ENCODE measurements around the gene SPAG5.
A peak's percentile ranks its signal among the peaks of the same experiment; 100 is the strongest.

Gene SPAG5

GRCh38 chr17:28529013-28529400 lies 69.8 kb downstream of the SPAG5 start:
- Histone ChIP-seq H4K91ac (ENCODE audit: low read length) (no peak overlapping the region), H3K4me3 (ENCODE audit: insufficient read depth in 1 of 2, low read depth in 1 of 2, low read length in 2 of 2) (no peak overlapping the region), H3K27ac (ENCODE audit: low read length, poor library complexity, severe bottlenecking) (no peak overlapping the region), H2AK5ac (ENCODE audit: low read length, severe bottlenecking) (no peak overlapping the region), H3K18ac (ENCODE audit: low read depth in 1 of 2, low read length in 2 of 2) (no peak overlapping the region), H2BK12ac (ENCODE audit: low read length in 2 of 2) (no peak overlapping the region), H3K9me3 (ENCODE audit: control insufficient read depth, low read length) (no peaks in the 10 kb centered on the region), H3K27me3 (ENCODE audit: control insufficient read depth in 1 of 2, insufficient read depth in 1 of 2, low read length in 2 of 2) (peaks cover 9 to 31% of the 10 kb centered on the region in 2 experiments), H3K4ac (ENCODE audit: low read depth in 1 of 2, low read length in 2 of 2) (no peak overlapping the region), H3K4me2 (ENCODE audit: low read length, poor library complexity, severe bottlenecking) (no peak overlapping the region), H3K4me1 (ENCODE audit: control insufficient read depth, insufficient read depth, low read depth, low read length) (peaks cover 8% of the 10 kb centered on the region), H4K8ac (ENCODE audit: low read length) (no peak overlapping the region), H2AFZ (ENCODE audit: low read depth, low read length) (no peak overlapping the region), H2BK5ac (ENCODE audit: low read depth, low read length, poor library complexity, severe bottlenecking) (no peak overlapping the region), H3K23ac (ENCODE audit: low read length in 2 of 2) (no peak overlapping the region), H3K9ac (ENCODE audit: low read length) (no peak overlapping the region), H3K36me3 (ENCODE audit: control insufficient read depth in 1 of 2, insufficient read depth in 2 of 2, low read depth in 1 of 2, low read length in 2 of 2) (no peaks in the 10 kb centered on the region), H3K79me1 (replicated peaks; ENCODE audit: low read length, poor library complexity, severe bottlenecking) (no peaks in the 10 kb centered on the region), H2BK15ac (ENCODE audit: low read depth, poor library complexity, severe bottlenecking) (no peak overlapping the region), H3K14ac (ENCODE audit: low read length in 2 of 2) (no peak overlapping the region), H2BK120ac (ENCODE audit: low read depth, low read length) (no peak overlapping the region)
- no CpG with 5 or more reads among the region's 3 CpGs for WGBS
- no peak for DNase-seq

DNA sequence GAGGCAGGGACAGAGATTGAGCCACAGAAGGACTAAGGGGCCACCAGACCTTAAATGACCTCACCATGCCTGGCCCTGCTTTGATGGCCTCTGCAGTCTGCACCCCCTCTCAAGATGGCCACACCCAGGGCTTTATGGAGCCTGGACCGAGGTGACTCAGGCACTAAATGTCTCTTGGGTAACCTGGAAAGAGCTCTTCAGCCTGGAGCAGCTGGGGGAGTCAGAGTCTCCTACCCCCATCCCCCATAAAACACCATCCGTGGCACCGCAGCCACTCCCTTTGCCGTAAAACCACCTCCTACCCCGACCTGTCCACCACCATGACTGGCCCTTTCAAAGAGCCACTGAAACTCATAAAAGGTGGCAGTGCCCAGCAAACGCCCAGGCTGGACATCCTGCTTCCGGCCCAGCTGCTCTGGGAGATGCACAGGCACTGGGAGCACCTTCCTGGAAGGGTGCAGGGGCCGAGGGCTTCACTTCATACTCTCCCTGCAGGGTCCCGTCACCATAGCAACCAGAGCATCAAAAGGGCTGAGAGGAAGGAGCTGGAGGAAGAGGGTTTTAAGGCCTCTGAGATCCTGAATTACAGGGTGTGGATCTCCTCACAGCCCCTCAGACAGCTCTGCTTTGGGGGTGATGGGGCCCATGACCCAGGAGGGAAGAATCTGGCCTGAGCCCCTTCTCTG lies 70.4 kb downstream of the SPAG5 start:
- Histone ChIP-seq H3K27me3 (ENCODE audit: control insufficient read depth in 1 of 2, insufficient read depth in 1 of 2, low read length in 2 of 2) (peaks cover 9 to 26% of the 10 kb centered on the region in 2 experiments), H3K4me3 (ENCODE audit: insufficient read depth in 1 of 2, low read depth in 1 of 2, low read length in 2 of 2) (no peak overlapping the region), H3K4me2 (ENCODE audit: low read length, poor library complexity, severe bottlenecking) (no peak overlapping the region), H3K9ac (ENCODE audit: low read length) (no peak overlapping the region), H3K14ac (ENCODE audit: low read length in 2 of 2) (no peak overlapping the region), H4K91ac (ENCODE audit: low read length) (no peak overlapping the region), H3K9me3 (ENCODE audit: control insufficient read depth, low read length) (no peaks in the 10 kb centered on the region), H2AFZ (ENCODE audit: low read depth, low read length) (no peak overlapping the region), H4K8ac (ENCODE audit: low read length) (no peak overlapping the region), H3K4me1 (ENCODE audit: control insufficient read depth, insufficient read depth, low read depth, low read length) (peaks cover 8% of the 10 kb centered on the region), H2BK12ac (ENCODE audit: low read length in 2 of 2) (no peak overlapping the region), H3K27ac (ENCODE audit: low read length, poor library complexity, severe bottlenecking) (no peak overlapping the region), H3K23ac (ENCODE audit: low read length in 2 of 2) (no peak overlapping the region), H2BK5ac (ENCODE audit: low read depth, low read length, poor library complexity, severe bottlenecking) (no peak overlapping the region), H3K18ac (ENCODE audit: low read depth in 1 of 2, low read length in 2 of 2) (no peak overlapping the region), H3K4ac (ENCODE audit: low read depth in 1 of 2, low read length in 2 of 2) (no peak overlapping the region), H3K79me1 (replicated peaks; ENCODE audit: low read length, poor library complexity, severe bottlenecking) (no peaks in the 10 kb centered on the region), H2BK120ac (ENCODE audit: low read depth, low read length) (no peak overlapping the region), H3K36me3 (ENCODE audit: control insufficient read depth in 1 of 2, insufficient read depth in 2 of 2, low read depth in 1 of 2, low read length in 2 of 2) (no peaks in the 10 kb centered on the region), H2BK15ac (ENCODE audit: low read depth, poor library complexity, severe bottlenecking) (no peak overlapping the region), H2AK5ac (ENCODE audit: low read length, severe bottlenecking) (no peak overlapping the region)
- peak; percentile 23 for DNase-seq
- WGBS = 71% methylated on average over 9 of the region's 9 CpGs

- Histone ChIP-seq H3K27ac (ENCODE audit: low read length, poor library complexity, severe bottlenecking) (no peak overlapping the region), H2AFZ (ENCODE audit: low read depth, low read length) (no peak overlapping the region), H3K4me3 (ENCODE audit: insufficient read depth in 1 of 2, low read depth in 1 of 2, low read length in 2 of 2) (no peak overlapping the region), H3K27me3 (ENCODE audit: control insufficient read depth in 1 of 2, insufficient read depth in 1 of 2, low read length in 2 of 2) (peaks cover 9 to 24% of the 10 kb centered on the region in 2 experiments), H2BK120ac (ENCODE audit: low read depth, low read length) (no peak overlapping the region), H3K14ac (ENCODE audit: low read length in 2 of 2) (no peak overlapping the region), H3K4me2 (ENCODE audit: low read length, poor library complexity, severe bottlenecking) (no peak overlapping the region), H3K4me1 (ENCODE audit: control insufficient read depth, insufficient read depth, low read depth, low read length) (peaks cover 8% of the 10 kb centered on the region), H4K8ac (ENCODE audit: low read length) (no peak overlapping the region), H2BK12ac (ENCODE audit: low read length in 2 of 2) (no peak overlapping the region), H3K23ac (ENCODE audit: low read length in 2 of 2) (no peak overlapping the region), H3K36me3 (ENCODE audit: control insufficient read depth in 1 of 2, insufficient read depth in 2 of 2, low read depth in 1 of 2, low read length in 2 of 2) (no peaks in the 10 kb centered on the region), H3K79me1 (replicated peaks; ENCODE audit: low read length, poor library complexity, severe bottlenecking) (no peaks in the 10 kb centered on the region), H3K18ac (ENCODE audit: low read depth in 1 of 2, low read length in 2 of 2) (no peak overlapping the region), H3K9ac (ENCODE audit: low read length) (no peak overlapping the region), H4K91ac (ENCODE audit: low read length) (no peak overlapping the region), H3K4ac (ENCODE audit: low read depth in 1 of 2, low read length in 2 of 2) (no peak overlapping the region), H2BK15ac (ENCODE audit: low read depth, poor library complexity, severe bottlenecking) (no peak overlapping the region), H2BK5ac (ENCODE audit: low read depth, low read length, poor library complexity, severe bottlenecking) (no peak overlapping the region), H2AK5ac (ENCODE audit: low read length, severe bottlenecking) (no peak overlapping the region), H3K9me3 (ENCODE audit: control insufficient read depth, low read length) (no peaks in the 10 kb centered on the region)
- DNase-seq = no peak
- WGBS = 69% methylated on average over 2 of the region's 2 CpGs
Measured at GRCh38 chr17:28527859-28528258, 71.0 kb downstream of the SPAG5 start.

Measured in mesenchymal stem cell (in vitro differentiated cells and primary cell).